ENCODE measurements around the gene LDLRAD3.

Gene LDLRAD3

DNA sequence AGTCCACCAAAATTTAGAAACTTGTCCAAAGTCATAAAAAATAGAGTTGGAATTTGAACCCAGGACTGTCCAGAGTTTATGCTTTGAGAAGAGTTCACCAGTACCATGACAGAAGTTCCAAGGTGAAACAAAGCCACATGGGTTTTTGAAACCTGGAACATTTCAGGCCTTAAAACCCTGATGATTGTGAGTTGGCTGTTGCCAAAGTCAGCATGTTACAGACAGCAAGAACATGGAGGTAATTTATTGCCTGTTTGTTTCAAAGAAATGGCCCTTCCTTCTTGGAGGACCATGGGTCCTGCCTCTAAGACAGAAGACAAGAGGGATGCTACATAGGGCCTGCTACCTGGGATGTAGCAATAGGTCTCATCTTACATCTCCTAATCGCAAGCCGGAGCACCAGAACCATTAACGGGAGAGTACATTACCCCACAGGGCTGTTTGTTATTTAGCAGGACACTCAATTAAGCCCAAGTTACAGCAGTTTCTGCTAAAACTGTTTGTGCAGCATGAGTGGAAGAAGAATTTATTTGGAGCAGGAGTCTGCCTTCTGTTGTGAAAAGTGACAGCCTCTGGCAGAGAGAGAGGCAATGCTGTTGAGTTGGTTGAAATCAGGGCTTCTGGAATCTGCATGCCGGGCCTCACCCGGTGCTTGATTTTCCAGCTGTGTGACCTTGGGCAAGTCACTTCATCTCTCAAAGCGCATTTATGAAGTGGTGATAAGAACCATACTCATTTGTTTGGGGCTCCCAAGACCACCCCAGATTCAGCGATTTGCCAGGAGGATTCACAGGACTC, 136.2 kb downstream of the LDLRAD3 start:
- no peak for DNase-seq

DNA sequence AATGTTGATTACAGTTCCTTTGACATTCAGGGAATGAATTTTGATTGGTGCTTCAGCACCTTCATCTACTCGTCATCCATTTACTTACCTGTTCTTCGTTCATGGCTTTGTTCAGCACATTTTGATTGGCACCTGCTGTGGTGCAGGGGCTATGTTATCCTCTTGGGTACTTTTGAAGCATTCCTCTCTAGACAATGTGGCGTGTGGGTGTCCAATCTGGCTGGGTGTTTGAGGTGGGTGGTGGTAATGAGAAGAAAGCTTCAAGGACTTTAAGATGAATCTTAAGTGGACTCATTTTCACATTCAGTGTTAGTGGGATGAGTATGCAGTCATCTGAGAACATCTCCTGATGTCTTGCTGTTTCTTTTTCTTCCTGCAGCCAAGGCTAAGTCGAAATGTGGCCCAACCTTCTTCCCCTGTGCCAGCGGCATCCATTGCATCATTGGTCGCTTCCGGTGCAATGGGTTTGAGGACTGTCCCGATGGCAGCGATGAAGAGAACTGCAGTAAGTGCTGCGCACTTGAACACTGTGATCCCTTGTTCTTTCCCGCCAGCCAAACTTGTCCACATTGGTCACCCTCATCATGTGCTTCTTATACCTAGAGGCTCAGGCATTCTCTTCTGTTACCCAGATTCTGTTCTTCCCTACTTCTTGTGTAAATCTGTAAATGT, 137.5 kb downstream of the LDLRAD3 start:
- DNase-seq: no peak

DNA sequence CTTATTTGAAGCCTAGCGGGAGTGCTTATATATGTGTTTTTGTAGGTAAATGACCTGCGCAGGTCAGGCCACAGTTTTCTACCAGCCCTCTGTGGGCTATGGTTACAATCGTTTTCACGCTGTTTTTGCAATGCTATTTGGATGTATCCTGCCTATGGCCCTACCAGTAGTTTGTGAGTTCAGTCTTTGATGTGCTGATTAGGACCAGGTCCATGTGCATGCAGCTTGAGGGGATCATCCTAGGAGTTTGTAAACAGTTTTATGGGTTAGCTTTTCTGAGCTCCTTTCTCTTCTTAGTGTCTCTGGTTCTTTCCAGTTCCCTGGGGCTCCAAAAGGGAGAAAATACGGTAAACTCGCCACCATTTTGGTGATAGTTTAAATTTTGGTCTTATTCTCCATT, 142.5 kb downstream of the LDLRAD3 start:
- DNase-seq: no peak

DNA sequence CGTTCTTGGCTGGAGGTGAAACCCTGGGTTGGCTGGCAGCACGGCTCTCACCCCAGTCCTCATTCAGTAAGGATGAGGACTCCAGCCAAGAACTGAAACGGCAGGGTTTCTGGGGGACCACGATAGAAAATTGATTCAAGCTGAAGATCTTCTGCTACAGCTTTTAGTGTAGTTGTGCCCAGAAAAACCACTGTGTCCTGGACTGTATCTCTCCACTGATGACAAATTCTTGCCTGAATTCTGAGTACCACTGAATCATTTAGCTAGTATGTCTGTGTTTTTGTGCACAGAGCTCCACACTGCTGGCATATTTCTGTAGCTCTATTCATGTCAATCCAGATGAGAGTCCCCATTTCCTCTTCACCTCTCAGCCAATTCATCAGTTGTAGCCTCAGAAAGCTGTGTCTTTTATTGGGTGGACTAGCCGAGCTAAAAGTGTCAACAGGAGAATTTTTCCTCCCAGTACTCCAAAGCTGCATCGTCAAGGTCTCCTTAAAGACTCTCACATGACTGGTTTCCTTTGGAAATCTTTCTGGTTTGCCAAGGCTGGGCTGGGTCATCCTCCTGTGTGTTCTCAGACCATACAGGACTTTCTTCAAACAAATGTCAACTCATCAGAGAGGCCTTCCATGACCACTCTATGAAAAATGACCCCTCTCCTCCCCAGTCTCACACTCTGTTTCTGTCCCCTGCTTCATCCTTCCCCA, 144.6 kb downstream of the LDLRAD3 start:
- DNase-seq: peak in 1 of 2 experiments; percentile 33

DNA sequence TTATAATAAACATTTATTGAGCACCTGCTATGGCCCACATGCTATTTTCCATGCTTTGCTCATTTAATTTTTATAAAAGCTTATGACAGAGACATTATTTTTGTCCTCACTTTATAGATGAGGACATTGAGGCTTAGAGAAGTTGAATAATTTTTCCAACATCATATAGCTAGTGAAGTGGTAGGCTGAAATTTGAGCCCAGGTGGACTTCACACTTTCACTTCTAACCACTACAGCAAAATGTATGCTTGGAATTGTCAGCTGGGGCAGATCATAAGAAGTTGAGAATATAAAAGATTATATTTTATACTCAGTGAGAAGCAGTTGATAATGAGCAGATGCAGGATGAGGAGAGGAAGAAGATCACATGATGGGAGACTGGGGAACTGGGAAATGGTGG, 146.1 kb downstream of the LDLRAD3 start:
- DNase-seq: no peak

DNA sequence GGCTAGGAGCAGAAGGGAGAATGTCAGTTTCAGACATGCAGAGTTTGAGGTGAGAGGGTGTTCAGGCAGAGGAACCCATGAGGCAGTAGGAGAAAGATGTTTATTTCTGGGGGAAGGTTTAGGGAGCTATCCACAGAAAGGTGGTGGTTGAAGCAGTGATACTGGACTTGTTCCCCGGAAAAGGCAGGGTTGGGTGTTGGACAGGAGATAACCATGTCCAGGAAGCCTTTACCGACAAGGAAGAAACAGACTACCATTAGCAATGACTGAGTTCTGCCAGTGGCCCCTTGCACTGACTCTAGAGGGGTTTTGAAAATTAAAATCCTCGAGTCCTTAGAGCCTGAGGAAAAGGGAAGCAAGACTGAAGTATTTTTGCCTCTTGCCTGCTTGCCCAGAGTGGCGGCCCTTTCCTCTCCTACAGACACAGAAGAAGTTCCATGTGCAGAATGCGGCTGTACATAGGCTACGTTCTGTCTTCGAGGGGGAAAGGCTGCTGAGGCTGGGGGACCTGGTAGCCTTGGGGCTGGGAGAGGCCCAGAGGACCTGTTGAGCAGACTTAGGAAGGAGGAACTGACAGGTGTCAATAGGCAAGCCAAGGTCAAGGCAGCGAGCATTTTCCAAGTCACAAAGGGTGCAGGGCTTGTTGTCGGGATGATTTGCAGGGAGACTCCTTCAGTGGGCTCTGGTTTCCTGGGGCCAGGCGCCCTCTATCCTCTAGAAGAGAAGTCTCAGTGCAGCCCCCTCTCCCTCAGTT, 146.7 kb downstream of the LDLRAD3 start:
- no peak for DNase-seq

DNA sequence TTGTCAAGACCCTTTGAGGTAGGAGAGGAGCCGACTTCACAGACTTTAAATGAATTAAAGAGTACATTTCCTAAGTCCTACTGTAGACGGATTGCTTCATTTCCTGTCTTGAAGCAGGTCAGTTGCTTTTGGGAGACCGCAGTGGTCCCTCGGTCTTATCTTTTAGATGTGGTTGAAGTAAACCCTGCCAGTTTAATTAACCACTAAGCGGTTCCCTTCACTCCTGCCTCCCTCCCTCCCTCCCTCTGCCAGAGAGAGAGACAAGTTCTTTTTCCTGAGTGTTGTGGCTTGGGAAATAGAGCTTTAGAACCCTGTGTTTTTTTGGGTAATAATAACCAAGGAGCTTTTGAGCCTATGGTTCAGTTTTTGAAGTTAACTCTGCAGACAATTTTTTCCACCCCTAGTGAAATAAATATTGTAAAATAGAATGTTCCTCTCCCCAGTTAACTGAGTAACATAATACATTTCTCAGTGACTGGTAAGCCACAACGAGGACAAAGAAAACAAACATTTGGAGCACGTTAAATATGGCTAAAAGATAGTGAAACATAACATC, 147.5 kb downstream of the LDLRAD3 start:
- no peak for DNase-seq

DNA sequence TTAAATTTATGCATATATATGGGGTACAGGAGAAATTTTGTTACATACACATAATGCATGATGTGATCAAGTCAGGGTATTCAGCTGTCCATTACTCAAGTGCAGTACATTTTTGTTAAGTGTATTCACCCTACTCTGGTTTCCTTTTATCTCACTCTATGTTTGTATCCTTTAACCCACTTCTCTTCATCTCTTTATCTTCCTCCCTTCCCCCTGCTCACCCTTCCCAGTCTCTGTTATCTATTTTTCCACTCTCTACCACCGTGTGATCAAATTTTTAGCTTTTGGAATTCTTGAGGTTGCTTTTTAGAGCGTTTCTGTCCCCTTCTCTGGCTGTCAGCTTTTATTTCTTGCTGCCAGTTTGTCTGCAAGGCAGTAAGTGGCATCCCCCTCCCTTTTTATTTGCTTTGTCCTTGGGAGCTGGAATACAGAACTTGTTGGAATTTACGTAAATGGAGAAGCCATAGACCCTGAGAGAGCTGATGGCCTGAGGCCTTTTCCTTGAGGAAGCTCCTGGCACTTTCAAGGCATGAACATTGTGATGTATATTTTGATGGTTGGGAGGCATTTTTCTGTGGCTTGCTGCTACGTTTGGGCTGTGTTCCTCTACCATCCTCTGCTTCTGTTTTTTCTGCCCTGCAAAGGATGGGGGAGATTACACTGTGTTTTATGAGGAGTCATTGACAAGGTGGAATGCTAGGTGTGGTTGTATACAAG, 148.6 kb downstream of the LDLRAD3 start:
- no peak for DNase-seq

DNA sequence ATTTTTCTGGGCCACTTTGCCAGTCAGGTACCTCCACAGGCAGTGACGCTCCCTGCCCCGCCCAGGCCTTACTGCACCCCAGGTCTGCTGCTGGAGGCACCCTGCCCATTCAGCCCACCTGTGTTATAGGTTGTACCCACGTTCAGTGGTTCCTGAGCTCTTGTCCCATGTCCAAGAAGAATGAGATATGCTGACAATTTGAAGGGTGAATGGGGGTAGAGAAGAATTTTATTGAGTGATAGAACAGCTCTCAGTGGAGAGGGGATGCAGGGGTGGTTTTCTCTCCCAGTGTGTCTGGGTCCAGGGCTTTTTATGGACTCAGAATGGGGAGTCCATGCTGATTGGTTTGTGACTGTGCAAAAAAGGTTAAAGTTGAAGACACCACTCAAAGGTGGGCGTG, 149.7 kb downstream of the LDLRAD3 start:
- no peak for DNase-seq

DNA sequence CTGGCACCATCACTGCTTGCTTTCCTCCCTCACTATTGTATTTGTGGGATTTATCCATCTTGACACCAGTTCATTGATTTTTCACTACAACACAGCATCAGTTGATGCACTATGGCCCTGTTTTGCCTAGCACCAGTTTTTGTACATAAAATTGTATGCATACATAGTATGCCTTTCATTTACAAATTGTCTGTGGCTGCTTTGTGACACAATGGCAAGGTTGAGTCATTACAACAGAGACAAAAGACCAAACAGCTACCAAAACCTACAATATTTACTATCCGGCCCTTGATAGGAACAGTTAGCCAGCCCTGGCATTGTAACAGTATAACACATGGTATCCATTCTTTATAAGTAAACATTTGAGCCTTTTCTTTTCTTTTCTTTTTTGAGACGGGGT, 150.3 kb downstream of the LDLRAD3 start:
- DNase-seq: no peak

DNA sequence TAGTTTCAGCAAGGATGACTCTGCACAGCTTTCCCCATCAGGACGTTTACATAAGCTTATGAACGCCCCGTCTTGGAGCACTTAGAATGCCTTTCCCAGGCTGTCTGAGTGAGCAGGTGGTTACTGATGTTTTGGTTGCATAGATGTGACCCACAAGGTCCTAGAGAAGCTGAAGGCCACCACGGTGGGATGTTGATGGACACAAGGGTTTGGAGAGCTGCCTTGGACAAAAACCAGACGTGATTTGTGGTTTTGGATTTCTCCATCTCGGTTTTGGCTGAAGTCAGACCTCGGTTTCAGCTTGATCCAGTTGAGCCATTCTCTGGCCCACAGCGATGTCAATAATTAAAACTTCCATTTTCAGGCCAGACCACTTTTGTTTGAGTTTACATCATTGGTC, 151.9 kb downstream of the LDLRAD3 start:
- DNase-seq: no peak

DNA sequence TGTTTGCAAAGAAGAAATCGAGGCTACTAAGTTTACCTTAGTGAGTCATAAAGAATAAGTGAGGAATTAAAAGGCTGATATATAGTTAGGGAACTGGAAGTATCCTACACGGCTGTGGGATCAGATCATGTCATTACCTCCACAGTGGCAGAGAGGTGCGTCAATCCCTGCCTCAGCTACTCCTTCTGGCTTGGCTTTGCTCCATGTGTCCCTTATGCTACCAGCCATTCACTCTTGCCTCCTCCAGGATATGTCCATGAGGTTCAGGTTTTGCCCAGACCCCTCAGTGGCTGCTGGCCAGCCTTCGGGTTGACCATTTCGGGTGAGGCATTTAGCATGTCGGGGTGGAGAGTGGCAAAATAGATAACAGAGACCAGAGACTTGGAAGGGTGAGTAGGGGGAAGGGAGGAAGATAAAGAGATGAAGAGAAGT, 153.4 kb downstream of the LDLRAD3 start:
- DNase-seq: no peak

DNA sequence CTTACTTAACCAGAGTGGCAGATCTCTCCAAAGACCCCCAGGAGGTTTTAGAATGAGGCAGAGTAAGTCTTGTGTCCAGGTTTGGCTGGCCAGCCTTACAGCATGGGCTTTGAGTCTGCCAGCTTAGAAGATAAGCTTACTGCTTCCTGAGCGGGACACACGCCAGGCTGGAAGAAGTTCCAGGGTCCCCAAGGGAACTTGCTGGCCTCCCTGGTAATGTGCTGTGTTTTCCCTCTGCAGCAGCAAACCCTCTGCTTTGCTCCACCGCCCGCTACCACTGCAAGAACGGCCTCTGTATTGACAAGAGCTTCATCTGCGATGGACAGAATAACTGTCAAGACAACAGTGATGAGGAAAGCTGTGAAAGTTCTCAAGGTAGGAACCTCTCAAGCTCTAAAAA, 154.2 kb downstream of the LDLRAD3 start:
- DNase-seq: peak in 1 of 2 experiments; percentile 62

DNA sequence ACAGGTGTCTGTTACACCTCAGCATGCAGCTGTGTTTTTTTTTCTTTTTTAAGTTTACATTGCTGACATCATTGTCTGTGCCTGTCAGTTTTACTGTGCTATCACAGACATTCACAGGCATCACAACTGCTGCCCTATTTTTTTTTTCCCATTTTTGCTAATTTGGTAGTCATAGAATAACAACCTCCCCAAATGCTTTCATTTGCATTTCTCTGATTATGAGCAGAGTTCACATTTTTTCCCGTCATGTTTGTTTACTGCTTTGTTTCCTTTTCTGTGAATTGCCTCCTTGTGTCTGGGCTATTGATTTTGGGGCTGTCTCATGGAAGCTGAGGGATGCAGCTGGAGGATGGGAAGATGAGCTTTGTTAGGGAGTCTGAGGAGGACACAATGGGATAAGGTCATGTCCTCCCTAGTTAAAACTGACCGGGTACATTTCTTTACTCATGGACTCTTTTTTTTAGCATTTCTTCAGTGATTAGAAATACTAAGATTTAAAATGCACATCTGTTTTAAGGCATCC, 155.1 kb downstream of the LDLRAD3 start:
- DNase-seq: no peak

DNA sequence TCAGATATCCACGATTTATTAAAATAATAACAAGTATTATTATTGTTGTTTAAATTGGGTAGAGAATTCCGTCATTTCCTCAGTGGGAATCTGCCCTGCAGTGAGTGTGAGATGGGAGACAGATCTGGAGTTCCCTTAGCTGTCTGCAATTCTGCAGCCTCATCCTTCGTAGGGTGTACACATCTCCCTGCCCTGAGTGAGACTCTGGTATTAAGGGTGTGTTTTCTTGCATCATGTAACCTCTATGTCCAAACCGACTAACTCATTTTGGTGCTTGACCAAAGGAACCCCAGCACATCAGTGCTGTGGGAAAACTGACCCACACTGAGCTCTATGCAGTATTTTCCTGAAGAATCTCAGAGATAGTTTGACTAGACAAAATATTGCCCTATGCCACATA, 157.6 kb downstream of the LDLRAD3 start:
- DNase-seq: no peak

DNA sequence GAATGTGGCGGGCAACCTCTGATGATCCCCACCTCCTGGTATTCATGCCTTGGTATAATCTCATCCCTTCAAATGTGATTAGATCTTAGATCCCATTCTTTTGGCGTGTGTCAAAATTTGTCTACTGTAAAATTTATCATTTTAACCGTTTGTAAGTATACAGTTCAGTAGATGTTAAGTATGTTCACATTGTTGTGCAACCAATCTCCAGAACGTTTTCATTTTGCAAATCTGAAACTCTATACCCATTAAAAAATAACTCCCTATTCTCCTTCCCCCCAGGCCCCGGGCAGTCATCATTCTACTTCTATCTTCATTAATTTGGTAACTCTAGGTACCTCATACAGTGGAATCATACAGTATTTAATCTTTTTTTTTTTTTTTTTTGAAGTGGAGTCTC, 159.0 kb downstream of the LDLRAD3 start:
- DNase-seq: no peak

DNA sequence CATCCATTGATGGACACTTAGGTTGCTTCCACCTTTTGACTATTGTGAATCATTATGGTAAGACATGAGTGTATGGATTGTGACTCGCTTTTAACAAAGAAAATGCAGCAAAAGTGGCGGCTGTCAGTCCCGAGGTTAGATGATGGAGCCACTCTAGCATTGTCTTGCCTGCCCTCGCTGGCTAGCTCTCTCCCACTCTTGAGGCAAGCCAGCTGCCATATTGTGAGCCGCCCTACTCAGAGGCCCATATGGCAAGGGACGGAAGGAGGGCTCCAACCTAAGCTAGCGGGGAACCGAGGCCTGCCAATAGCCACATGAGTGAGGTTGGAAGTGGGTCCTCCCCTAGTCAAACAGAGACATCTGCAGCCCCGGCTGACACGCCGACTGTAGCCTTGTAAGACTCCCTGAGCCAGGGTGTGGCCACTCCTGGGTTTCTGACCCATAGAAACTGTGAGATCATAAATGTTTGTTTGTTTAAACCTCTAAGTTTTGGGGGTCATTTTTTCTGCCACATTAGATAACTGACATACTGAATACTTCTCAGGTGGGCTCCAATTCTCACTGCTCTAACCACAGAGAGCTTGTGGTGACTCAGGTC, 160.2 kb downstream of the LDLRAD3 start:
- no peak for DNase-seq

DNA sequence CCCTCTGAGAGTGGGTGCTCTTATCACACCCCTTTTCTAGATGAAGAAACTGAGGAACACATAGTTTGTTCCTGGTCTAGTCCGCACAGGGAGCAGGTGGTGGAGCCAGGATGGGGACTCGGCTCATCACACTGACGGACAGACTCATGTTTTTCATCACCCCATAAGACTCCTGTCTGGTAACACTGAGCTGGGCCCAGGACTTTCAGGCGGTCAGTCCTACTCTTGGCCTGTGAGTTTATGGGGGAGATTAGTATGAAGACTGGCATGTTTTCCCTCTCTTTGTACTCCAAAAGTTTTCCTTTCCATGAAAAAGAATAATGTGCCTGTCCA, 160.8 kb downstream of the LDLRAD3 start:
- DNase-seq: no peak

DNA sequence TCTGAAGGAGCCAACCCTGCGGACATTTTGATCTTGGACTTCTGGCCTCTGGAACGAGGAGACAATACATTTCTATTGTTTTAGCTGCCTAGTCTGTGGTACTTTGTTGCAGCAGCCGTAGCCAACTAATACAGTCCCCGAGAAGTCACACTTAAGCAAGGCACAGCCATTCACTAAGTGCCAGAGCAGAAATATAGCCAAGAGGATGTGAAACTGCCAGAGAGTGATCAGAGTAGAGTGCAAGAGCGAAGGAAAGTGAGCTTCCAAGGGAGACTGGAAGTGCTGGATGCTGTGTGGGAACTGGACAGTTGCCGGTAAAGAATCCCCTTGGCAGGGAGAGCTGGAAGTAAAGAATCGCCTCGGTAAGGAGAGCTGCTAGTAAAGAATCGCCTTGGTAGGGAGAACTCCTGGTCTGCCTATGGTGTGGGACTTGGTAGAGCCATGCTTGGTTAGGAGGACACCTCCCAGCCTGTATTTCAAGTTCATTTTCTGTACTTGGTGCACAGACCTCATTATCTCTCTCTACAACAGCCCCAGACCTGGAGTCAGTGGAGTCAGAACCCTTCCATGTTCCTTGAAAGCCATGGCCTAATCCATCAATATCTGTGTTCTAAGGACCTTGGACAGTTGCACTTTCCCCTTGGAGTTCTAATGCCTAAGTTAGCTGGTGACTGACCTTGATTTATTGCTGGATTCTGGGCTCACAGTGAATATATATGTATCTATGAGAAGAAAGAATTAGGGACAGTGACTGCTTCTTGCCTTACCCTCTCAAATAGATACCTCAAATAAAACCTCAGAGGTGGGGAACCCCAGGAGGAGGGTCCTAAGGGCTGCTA, 162.1 kb downstream of the LDLRAD3 start:
- DNase-seq: no peak

DNA sequence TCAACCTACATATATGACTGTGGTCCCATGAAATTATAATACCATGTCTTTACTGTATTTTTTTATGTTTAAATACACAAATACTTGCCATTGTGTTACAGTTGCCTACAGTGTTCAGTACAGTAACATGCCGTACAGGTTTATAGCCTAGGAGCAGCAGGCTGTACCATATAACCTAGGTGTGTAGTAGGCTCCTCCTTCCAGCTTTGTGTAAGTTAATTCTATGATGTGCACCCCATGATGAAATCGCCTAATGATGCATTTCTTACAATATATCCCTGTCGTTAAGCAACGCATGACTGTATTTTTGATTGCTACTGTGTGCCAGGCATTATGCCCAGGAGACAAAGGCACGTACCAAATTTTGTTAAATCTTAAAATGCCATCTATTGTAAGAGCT, 163.7 kb downstream of the LDLRAD3 start:
- DNase-seq: no peak
